GM12878 (cell line): Measurements from ENCODE around the gene ACOT12. TPM values are rescaled to one million over a fixed set of nuclear protein-coding genes. Genes with fewer than 3 reads are reported as not detected.
A peak's percentile ranks its signal among the peaks of the same experiment; 100 is the strongest.

Experiments used
- ATAC-seq: fragments of 200-7000 bp; cut with Tn5 transposase; 3 replicates; pipeline ENCODE4 v1.9.1; 2020; ENCODE audit warnings: mild to moderate bottlenecking, moderate library complexity
- BruUV-seq: library from RNA; stranded (reverse); fragments of 400-500 nt; replicated peaks from 2 replicates; lab custom pipeline; 2021; lab: Mats Ljungman, UMichigan
- CTCF ChIA-PET: fragments of 300-600 bp; sonication (Branson Sonifier 250); formaldehyde crosslinking; extraction: SDS; loops from one replicate; lab custom pipeline; 2021; ENCODE audit warnings: inconsistent platforms; lab: Yijun Ruan, JAX
- POLR2A ChIA-PET: fragments of 350-600 bp; formaldehyde crosslinking; extraction: SDS; loops from one replicate; lab custom pipeline; 2021; ENCODE audit warnings: inconsistent platforms; lab: Charles Lee
- RAD21 ChIA-PET: fragments of 300-600 bp; sonication (Branson Sonifier 250); formaldehyde crosslinking; loops from one replicate; lab custom pipeline; 2023; ENCODE audit warnings: antibody characterized with exemption; ENCODE audit not compliant: unreplicated experiment; lab: Charles Lee
- SMC1A ChIA-PET: fragments of 300-600 bp; sonication (Branson Sonifier 250); formaldehyde crosslinking; loops from one replicate; lab custom pipeline; 2023; ENCODE audit not compliant: unreplicated experiment, uncharacterized antibody; lab: Charles Lee
- DNase-seq: peaks from one replicate; pipeline ENCODE4 v3.0.0-alpha.2; 2011; ENCODE audit warnings: low read depth, low spot score
- FAIRE-seq: peaks from 3 replicates; lab custom pipeline; 2011; peaks lifted over from hg19 to GRCh38; lab: Jason Lieb, UNC
- H2AFZ ChIP-seq: 2 replicates; pipeline ENCODE4 v1.6.0; 2011; ENCODE audit warnings: low read depth, low read length, control low read depth; ENCODE audit not compliant: control insufficient read depth
- H3K27ac ChIP-seq: 2 replicates; pipeline ENCODE4 v1.5.1; 2011; ENCODE audit warnings: control low read depth; ENCODE audit not compliant: control insufficient read depth, insufficient read depth
- H3K27me3 ChIP-seq, 2 experiments: replicated peaks in 1 of 2; 2 replicates each; pipeline versions ENCODE4 v1.6.0 to v1.6.1; 2011; ENCODE audit warnings: low read length in 1 of 2; ENCODE audit not compliant: control insufficient read depth in 2 of 2, insufficient read depth in 2 of 2
- H3K36me3 ChIP-seq, 2 experiments: 2 replicates each; pipeline ENCODE4 v1.5.1; 2011; ENCODE audit warnings: low read length in 1 of 2; ENCODE audit not compliant: control insufficient read depth in 2 of 2, insufficient read depth in 2 of 2
- H3K4me1 ChIP-seq: 2 replicates; pipeline ENCODE4 v1.6.1; 2011; ENCODE audit warnings: mild to moderate bottlenecking, low read length, moderate library complexity, mixed read lengths; ENCODE audit not compliant: control insufficient read depth, insufficient read depth
- H3K4me2 ChIP-seq: 2 replicates; pipeline ENCODE4 v1.6.0; 2011; ENCODE audit warnings: control low read depth; ENCODE audit not compliant: control insufficient read depth, insufficient read depth
- H3K4me3 ChIP-seq: fragments of 200-600 bp; sonication (generic); 2 replicates; pipeline ENCODE4 v1.5.1; 2016
- H3K79me2 ChIP-seq: 2 replicates; pipeline ENCODE4 v1.6.0; 2011; ENCODE audit warnings: low read length; ENCODE audit not compliant: control insufficient read depth, insufficient read depth
- H3K9ac ChIP-seq: 2 replicates; pipeline ENCODE4 v1.8.0; 2011; ENCODE audit warnings: low read length, control low read depth, mixed read lengths; ENCODE audit not compliant: control insufficient read depth, insufficient read depth
- H3K9me3 ChIP-seq: replicated peaks from 3 replicates; pipeline ENCODE4 v1.5.1; 2011; ENCODE audit warnings: mild to moderate bottlenecking, low read length; ENCODE audit not compliant: control insufficient read depth, insufficient read depth
- H4K20me1 ChIP-seq: 2 replicates; pipeline ENCODE4 v1.6.0; 2011; ENCODE audit not compliant: control insufficient read depth, insufficient read depth
- BCL3 ChIP-seq: IDR thresholded peaks from 2 replicates; pipeline ENCODE4 v1.6.1; 2011; ENCODE audit warnings: borderline replicate concordance, low read depth, mild to moderate bottlenecking, moderate library complexity, low read length; ENCODE audit not compliant: insufficient read depth, poor library complexity, severe bottlenecking
- BHLHE40 ChIP-seq, 2 experiments: fragments of 450-650 bp in 1 of 2; IDR thresholded peaks; 2 replicates each; pipeline ENCODE4 v1.6.1; 2011 to 2017; ENCODE audit warnings: low read depth in 2 of 2, borderline replicate concordance in 1 of 2, improper control_type of control experiment in 1 of 2, low read length in 1 of 2, mild to moderate bottlenecking in 1 of 2
- GATAD2B ChIP-seq: fragments of 450-650 bp; conservative IDR thresholded peaks from 2 replicates; pipeline ENCODE4 v1.6.1; 2017; ENCODE audit warnings: low read depth, mild to moderate bottlenecking, moderate library complexity
- MEF2A ChIP-seq: IDR thresholded peaks from 2 replicates; pipeline ENCODE4 v1.6.1; 2011; ENCODE audit warnings: low read depth, mild to moderate bottlenecking, low read length, moderate library complexity; ENCODE audit not compliant: insufficient read depth
- NFXL1 ChIP-seq: fragments of 450-650 bp; IDR thresholded peaks from 2 replicates; pipeline ENCODE4 v1.6.1; 2017; ENCODE audit warnings: antibody characterized with exemption, mild to moderate bottlenecking, borderline replicate concordance
- SIN3A ChIP-seq: IDR thresholded peaks from 2 replicates; pipeline ENCODE4 v1.6.1; 2012; ENCODE audit warnings: low read depth, low read length, improper control_type of control experiment
- SMARCA5 ChIP-seq: fragments of 450-650 bp; IDR thresholded peaks from 2 replicates; pipeline ENCODE4 v1.6.1; 2017; ENCODE audit warnings: mild to moderate bottlenecking
- YY1 ChIP-seq: IDR thresholded peaks from 2 replicates; pipeline ENCODE4 v1.6.1; 2011; ENCODE audit warnings: low read depth, mild to moderate bottlenecking, low read length
- ZNF592 ChIP-seq: fragments of 450-650 bp; IDR thresholded peaks from 2 replicates; pipeline ENCODE4 v1.6.1; 2017; ENCODE audit warnings: mild to moderate bottlenecking, moderate library complexity
- ZNF622 ChIP-seq: fragments of 450-650 bp; IDR thresholded peaks from 2 replicates; pipeline ENCODE4 v1.6.1; 2017; ENCODE audit warnings: mild to moderate bottlenecking, inconsistent platforms
- WGBS: methylation state at CpG from one replicate; pipeline ENCODE4 v1.1.6; 2016; ENCODE audit warnings: low lambda C conversion rate; ENCODE audit not compliant: insufficient replicate concordance, insufficient coverage; ENCODE audit errors: missing lambda C conversion rate; 5-methylcytosine and 5-hydroxymethylcytosine counted together
- in situ Hi-C: fragments of 300-500 bp; cut with MboI; formaldehyde crosslinking; loops from 9 replicates; pipeline ENCODE4 v1.14.3; 2018; ENCODE audit warnings: mixed read lengths
- intact Hi-C: fragments of 100-400 bp; cut with micrococcal nuclease; formaldehyde crosslinking; loops from one replicate; pipeline ENCODE4 v1.14.2; 2022; ENCODE audit not compliant: unreplicated experiment
- polyA plus RNA-seq, 11 experiments: library from polyadenylated mRNA; depleted of rRNA in 4 of 11; unstranded in 6 of 11; stranded (reverse) in 5 of 11; fragments of >200 nt; fragmentation: Nextera tagmentation in 4 of 11; fragmentation: Illumina TruSeq in 1 of 11; extraction: Ambion mirVana in 4 of 11; extraction: Trizol in 1 of 11; gene quantifications; 1 replicate in 1 of 11; 2 replicates in 10 of 11; pipeline versions ENCODE4 v1.2.1 to v1.2.3, GENCODE V29; 2011 to 2016; ENCODE audit warnings: inconsistent platforms in 2 of 11, missing spikeins in 2 of 11, low read depth in 1 of 11
- total RNA-seq, 4 experiments: library from RNA; depleted of rRNA in 3 of 4; stranded (reverse); fragments of >200 nt in 3 of 4; fragmentation: Illumina TruSeq in 1 of 4; extraction: Trizol in 1 of 4; gene quantifications; 2 replicates each; pipeline versions ENCODE4 v1.2.1 to v1.2.3, GENCODE V29; 2013 to 2021

ACOT12 gene
- total and polyA plus RNA-seq, 10 of the 15 experiments (the other 5 are each of a cell fraction or from before 2014, with no cell fraction given): 0.08 TPM; not detected in 9

GRCh38 chr5:81326554-81326953 is 67.4 kb downstream of the ACOT12 start:
- RAD21 ChIA-PET: no interaction called here
- FAIRE-seq: no peak
- WGBS: 97% methylated on average over 2 of the region's 2 CpGs
- DNase-seq: no peak
- no peaks in the 10 kb centered on the region for H4K20me1 ChIP-seq
- no peaks in the 10 kb centered on the region for H3K9me3 ChIP-seq
- TF ChIP-seq BCL3: peak; percentile 58
- no peak for TF ChIP-seq SMARCA5
- no peak for TF ChIP-seq GATAD2B
- H3K9ac ChIP-seq: no peak overlapping the region
- intact Hi-C loops: no loop called here
- CTCF ChIA-PET: no interaction called here
- H3K4me3 ChIP-seq: no peak overlapping the region
- BruUV-seq: no TSS peak
- H3K4me2 ChIP-seq: no peak overlapping the region
- no peak overlapping the region for H2AFZ ChIP-seq
- no peaks in the 10 kb centered on the region for H3K27me3 ChIP-seq
- H3K79me2 ChIP-seq: no peaks in the 10 kb centered on the region
- no peaks in the 10 kb centered on the region for H3K4me1 ChIP-seq
- H3K36me3 ChIP-seq: no peaks in the 10 kb centered on the region
- ATAC-seq: no peak
- POLR2A ChIA-PET: interaction anchor here (0.7 to 1.0 kb wide), 2 partner anchors 25 to 507 kb away, joined by 3 to 6 read pairs; partner anchors contain the start of gene ZCCHC9
- no peak overlapping the region for H3K27ac ChIP-seq
- in situ Hi-C loops: no loop called here
- SMC1A ChIA-PET: interaction anchor here (1.0 kb wide), 1 partner anchor 18 kb away, joined by 3 read pairs; no protein-coding TSS in a partner anchor

DNA sequence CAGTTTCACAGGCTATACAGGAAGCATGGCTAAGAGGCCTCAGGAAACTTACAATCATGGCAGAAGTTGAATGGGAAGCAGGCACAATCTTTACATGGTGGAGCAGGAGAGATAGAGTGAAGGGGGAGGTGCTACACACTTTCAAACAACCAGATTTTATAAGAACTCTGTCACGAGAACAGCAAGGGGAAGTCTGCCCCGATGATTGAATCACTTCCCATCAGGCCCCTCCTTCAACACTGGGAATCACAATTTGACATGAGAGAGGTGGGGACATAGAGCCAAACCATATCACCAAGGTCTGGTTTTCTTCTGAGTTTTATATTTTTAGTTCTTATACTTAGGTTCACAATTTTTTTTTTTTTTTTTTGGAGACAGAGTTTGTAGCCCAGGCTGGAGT is 76.4 kb downstream of the ACOT12 start:
- no peak overlapping the region for H2AFZ ChIP-seq
- ChIA-PET CTCF (interaction anchor here (0.7 kb wide), 1 partner anchor 849 kb away, joined by 3 read pairs; no protein-coding TSS in a partner anchor), SMC1A (no interaction called here), RAD21 (no interaction called here), POLR2A (no interaction called here)
- no peaks in the 10 kb centered on the region for H3K9me3 ChIP-seq
- no peak overlapping the region for H3K9ac ChIP-seq
- no TSS peak for BruUV-seq
- H3K36me3 ChIP-seq: no peaks in the 10 kb centered on the region; a peak in 1 of 4 replicates
- DNase-seq: no peak
- H3K27ac ChIP-seq: no peak overlapping the region
- no peak for ATAC-seq
- H4K20me1 ChIP-seq: no peaks in the 10 kb centered on the region
- no peak overlapping the region for H3K4me3 ChIP-seq
- in situ Hi-C loops (no loop called here), intact Hi-C loops (no loop called here)
- FAIRE-seq: no peak
- no peak overlapping the region for H3K4me2 ChIP-seq
- H3K79me2 ChIP-seq: no peaks in the 10 kb centered on the region
- 83% methylated on average over 2 of the region's 2 CpGs for WGBS
- H3K4me1 ChIP-seq: no peaks in the 10 kb centered on the region
- H3K27me3 ChIP-seq: no peaks in the 10 kb centered on the region
- TF ChIP-seq SIN3A: no peak
- no peak for TF ChIP-seq YY1
- TF ChIP-seq GATAD2B: no peak
- TF ChIP-seq MEF2A: no peak
- no peak for TF ChIP-seq NFXL1
- no peak for TF ChIP-seq BHLHE40 (IDR thresholded peaks at IDR 0.05; ENCODE audit: borderline replicate concordance in 1 of 2, low read depth in 2 of 2, low read length in 1 of 2)
- TF ChIP-seq ZNF592: no peak
- no peak for TF ChIP-seq ZNF622
